GM12873 (cell line): ENCODE results near the gene PADI6.

Experiments
- TF ChIP-seq, protein P1 (sequence below): IDR thresholded peaks from 2 replicates; pipeline ENCODE4 v1.5.1; 2012; ENCODE audit warnings: low read depth, mild to moderate bottlenecking, moderate library complexity, low read length, control low read depth; ENCODE audit not compliant: insufficient read depth; ENCODE audit errors: missing control alignments

The PADI6 gene

DNA sequence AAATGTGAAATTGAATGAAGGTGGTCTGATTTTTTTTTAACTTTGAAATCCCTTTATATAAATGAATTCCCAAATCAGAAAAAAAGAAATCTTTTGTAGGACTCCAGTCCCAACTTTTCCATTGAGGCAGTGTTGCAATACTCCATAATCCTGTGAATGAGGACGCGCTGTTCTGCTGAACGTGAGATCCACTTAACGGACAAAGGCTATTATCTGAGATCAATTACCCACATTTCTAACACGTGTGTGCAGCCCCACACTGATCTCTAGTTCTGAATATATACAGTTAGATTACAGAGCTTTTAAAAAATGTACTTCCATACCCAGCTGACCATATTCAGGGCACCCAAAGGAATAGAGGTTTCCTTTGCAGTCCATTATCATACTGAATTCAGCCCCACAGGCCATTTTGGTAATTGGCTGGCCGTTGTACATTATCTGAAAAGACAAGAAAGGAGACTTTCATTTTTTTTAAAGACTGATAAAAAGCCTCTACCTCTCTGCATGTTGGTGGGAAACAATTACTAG is 48.5 kb downstream of the PADI6 start:
- TF ChIP-seq, protein P1, sequence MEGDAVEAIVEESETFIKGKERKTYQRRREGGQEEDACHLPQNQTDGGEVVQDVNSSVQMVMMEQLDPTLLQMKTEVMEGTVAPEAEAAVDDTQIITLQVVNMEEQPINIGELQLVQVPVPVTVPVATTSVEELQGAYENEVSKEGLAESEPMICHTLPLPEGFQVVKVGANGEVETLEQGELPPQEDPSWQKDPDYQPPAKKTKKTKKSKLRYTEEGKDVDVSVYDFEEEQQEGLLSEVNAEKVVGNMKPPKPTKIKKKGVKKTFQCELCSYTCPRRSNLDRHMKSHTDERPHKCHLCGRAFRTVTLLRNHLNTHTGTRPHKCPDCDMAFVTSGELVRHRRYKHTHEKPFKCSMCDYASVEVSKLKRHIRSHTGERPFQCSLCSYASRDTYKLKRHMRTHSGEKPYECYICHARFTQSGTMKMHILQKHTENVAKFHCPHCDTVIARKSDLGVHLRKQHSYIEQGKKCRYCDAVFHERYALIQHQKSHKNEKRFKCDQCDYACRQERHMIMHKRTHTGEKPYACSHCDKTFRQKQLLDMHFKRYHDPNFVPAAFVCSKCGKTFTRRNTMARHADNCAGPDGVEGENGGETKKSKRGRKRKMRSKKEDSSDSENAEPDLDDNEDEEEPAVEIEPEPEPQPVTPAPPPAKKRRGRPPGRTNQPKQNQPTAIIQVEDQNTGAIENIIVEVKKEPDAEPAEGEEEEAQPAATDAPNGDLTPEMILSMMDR, result no peak

DNA sequence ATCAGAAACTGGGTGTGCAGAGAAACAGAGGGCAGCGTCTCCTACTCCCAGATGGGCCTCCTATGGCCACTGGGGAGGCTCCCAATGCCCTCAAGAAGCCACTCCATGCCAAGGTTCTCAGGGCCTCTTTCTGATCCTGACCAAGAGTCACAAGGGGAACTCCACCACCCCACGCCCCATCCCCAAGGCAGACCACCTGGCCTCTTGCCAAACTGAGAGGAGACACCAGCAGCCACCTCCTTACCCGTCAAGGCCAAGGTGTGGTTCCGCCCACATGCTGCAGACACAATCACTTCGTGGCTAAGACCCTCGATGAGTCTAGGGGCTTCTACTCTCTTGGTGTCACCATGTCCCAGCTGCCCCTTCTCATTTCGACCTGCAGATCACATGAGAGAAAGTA is 50.5 kb downstream of the PADI6 start:
- TF ChIP-seq, protein P1, result no peak

DNA sequence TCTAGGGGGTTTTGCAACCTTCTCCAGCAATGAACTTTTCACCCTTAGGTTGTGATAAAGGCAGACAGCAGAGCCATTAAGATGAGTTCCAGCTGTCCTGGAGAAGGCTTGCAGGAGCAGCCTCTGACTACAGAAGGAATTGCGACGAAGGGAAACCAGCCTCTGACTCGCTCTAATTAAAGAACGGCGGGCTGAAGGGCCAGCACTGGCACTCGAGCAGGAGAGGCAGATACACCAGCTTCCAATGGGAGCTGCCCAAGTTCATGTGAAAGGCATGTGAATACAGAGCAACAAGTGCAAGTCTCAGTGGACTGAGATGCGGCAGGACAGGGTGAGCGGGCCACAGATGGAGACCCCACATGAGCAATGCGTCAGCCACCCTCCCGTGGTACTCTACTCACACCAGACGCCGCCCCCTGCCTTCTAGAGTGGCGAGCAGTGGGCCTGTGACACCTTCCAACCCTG is 51.8 kb downstream of the PADI6 start:
- TF ChIP-seq, protein P1, result no peak

DNA sequence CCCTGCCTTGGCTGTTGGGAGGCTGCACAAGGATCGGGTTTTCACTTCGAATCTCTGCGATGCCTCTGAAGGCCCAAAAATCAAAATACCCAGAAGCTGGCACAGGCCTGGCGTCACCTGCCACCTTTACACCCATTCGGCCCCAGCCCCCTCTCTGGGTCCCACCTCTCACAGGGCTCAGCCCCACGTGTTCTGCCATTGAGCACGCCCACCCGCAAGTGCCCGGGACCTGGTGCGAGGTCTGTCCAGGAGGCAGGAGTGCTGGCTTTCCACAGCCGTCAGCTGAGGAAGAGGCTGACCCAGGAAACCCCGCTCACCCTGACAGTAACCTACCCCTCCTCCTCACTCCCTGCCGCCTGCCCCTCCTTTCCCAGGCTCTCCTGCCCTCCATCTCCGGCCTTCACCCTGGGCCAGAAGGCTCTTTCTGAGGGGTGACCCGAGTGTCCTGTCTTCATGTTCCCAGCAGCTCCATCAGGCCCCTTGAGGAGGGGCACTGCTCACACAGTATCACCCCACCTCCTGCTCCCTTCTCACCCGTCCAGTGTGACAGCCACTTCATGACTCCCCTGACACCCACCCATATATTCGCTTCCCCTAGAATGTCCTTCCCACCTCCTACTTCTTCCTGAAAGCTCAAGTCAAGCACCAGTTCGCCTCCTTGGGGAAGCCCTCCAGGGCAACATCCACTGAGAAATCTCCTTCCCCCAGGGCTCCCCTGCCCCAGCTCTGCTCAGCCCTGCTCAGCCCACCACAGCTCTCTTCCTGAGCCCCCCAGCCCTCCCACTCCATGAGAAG is 54.0 kb downstream of the PADI6 start:
- TF ChIP-seq, protein P1, result no peak

DNA sequence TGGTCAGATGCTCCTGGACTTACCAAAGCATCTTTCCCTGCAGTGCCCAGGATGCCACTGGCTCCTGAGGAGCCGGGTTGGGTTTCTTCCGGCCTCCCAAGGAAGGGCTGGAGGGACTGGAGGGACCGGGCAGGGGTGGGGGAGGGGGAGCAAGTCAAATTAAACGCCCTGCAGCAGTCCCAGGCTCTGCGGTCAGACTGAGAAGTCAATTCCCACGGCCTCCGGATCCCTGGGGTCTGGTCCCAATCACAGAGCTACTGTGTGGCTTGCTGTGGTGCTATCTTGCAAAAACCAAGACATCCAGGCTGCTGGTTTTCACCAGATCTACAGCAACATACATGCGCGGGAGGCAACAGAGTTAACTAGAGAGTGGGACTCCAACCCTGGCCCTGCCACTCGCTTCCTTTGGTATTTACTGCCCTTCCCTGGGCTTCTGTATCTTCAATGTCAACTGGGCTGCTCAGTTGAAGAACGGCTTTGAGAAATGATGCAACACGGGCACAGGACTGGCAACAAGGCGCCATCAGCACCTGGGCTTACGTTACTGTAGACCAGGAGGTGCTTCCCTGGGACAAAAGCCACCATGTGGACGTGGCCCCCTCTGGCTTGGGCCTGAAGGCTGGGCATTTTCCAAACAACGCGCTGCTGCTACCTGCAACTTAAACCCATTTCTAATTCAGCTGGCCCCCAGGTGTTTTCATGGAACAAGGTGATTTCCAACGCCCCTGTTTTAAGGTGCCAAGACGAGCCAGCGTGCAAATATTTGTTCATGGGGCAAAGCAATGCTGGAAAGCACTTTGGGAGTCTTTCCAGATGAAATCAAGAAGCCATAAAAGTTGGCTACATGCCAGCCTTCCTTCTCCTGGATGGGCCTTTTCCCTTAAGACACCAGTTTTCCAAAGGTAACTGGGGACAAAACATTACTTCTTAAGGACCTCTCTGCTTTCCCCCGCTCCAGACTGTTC is 56.0 kb downstream of the PADI6 start:
- TF ChIP-seq, protein P1, result no peak

DNA sequence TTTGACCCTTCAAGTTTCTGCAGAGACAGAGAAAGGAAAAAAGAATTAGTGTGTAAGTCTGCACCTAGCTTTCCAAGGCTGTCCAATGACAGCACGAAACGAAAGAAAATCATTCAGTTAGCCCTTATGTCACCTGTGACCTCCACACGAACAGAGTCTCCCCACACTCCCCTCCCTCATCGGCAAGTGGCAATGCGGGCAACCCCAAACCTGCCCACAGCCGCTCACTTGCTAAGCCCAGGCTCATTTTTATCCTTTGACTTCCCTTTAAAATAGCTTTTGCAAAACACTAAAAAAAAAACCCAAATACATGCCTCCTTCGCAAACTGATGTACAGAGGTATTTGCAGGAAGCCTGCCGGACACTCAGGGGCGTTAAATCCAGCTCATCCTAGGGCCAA is 57.2 kb downstream of the PADI6 start:
- TF ChIP-seq, protein P1, result no peak

DNA sequence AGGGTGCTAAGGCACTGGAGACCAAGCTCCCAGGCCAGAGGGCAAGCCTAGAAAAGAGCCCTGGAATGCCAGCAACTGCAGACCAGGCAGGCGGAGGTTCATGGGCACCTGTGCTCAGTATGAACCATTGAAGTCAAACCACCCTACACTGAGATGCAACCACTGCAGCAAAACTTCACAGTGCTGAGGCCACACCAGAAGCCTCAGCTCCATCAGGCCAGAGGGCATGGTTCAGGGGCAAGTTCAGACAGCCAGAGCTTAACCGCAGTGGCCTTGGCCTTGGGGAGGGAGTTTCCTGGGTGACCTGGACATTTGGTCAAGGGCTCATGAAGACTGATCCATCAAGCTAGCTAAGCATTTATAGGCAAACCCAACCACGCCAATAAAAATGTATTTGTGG is 60.4 kb downstream of the PADI6 start:
- TF ChIP-seq, protein P1, result no peak
